Measurements from ENCODE around the gene RABGGTB.

Gene RABGGTB

GRCh38 chr1:75836528-75837100 is 50.6 kb downstream of the RABGGTB start:
- H3K4me3 ChIP-seq (ENCODE audit: low read length) = no peak overlapping the region
- no peak for TF ChIP-seq CTCF (conservative IDR thresholded peaks at IDR 0.05; ENCODE audit: low read length)
- no peak for DNase-seq (ENCODE audit: low read depth)

GRCh38 chr1:75838079-75838478 is 52.0 kb downstream of the RABGGTB start:
- no peak for TF ChIP-seq CTCF (conservative IDR thresholded peaks at IDR 0.05; ENCODE audit: low read length)
- DNase-seq (ENCODE audit: low read depth) = no peak
- no peak overlapping the region for H3K4me3 ChIP-seq (ENCODE audit: low read length)

DNA sequence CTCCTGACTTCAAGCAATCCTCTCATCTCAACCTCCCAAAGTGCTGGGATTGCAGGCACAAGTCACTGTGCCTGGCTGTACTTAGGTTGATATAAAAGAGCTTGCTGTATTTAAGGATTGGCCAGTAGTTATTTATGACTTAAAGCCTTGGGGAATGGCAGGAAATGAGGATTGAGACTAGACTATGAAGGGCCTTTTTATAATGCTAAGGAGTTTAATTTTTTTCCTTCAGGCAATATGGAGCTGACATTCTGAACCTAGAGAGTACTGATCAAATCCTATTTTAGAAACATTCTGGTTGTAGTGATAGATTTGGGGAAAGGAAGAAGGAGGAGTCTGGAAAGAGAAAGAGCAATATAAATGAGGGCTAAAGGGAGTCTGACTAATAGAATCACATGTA is 55.4 kb downstream of the RABGGTB start:
- H3K4me3 ChIP-seq (ENCODE audit: low read length) = no peak overlapping the region
- no peak for TF ChIP-seq CTCF (conservative IDR thresholded peaks at IDR 0.05; ENCODE audit: low read length)
- no peak for DNase-seq (ENCODE audit: low read depth)
